GM19238 (cell line): Measurements from ENCODE around the gene SMIM10L2A.
"Not testable (repeated sequence)": the region's sequence is repeated elsewhere in the genome, so short reads cannot be mapped to it uniquely, and the experiment has no call there.

Source experiments
- DNase-seq: peaks from one replicate; pipeline ENCODE4 v3.0.0; 2011; ENCODE audit warnings: low spot score; ENCODE audit not compliant: insufficient read length

Gene SMIM10L2A

GRCh38 chrX:135453381-135453780 is 31.6 kb downstream of the SMIM10L2A start:
- no peak for DNase-seq

DNA sequence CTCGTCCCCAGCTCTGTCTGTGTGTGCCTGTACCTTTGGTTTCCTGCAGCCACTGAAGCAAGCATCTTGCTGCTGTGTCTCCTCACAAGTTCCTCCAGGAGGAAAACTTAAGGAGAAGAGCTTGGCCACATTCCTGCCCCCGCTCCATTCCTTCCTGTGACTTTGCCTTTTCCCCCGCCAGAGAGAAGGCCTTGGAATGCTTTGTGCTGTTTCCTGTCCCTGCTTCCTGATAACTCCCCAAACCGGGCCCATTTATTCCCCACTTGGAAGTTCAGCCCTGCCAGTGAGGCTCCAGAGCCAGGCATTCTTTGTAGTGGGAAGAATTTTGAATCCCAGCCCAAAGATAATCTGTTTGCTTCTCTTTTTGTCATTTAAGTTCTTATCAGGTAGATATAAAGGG is 33.1 kb downstream of the SMIM10L2A start:
- DNase-seq: no peak

DNA sequence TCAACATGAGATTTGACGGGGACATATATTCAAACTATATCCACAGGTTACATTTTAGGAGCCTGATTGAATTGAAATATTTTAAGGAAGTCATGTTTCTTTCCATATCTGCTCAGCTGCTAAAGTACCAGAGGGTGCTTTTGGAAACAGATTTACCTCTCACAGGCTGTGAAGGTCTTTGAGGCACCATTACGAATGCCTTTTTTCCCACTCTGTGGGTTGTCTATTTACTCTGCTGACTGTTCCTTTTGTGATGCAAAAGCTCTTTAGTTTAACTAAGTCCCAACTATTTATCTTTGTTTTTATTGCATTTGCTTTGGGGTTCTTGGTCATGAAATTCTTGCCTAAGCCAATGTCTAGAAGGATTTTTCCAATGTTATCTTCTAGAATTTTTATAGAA is 40.0 kb downstream of the SMIM10L2A start:
- not testable (repeated sequence) for DNase-seq

DNA sequence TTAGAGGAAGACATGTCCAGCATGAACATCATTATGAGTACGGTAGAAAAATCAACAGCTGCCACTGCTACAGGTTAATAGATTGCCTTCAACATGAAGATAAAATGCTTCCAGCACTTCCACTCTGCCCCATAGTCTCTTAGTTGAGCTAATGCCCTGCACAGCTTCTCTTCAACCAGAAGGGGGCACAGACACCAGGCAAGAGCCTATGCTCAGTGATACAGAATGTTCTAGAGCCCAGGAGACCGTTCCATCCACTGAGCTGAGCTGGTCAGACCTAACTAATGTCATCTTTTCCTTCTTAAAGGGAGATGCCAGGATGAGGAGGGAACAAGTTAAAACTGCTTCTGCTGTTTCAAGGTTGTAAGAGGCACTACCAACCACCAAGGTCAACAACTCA is 42.2 kb downstream of the SMIM10L2A start:
- DNase-seq: no peak

- no peak for DNase-seq
Measured at GRCh38 chrX:135476378-135476777, 54.6 kb downstream of the SMIM10L2A start.

DNA sequence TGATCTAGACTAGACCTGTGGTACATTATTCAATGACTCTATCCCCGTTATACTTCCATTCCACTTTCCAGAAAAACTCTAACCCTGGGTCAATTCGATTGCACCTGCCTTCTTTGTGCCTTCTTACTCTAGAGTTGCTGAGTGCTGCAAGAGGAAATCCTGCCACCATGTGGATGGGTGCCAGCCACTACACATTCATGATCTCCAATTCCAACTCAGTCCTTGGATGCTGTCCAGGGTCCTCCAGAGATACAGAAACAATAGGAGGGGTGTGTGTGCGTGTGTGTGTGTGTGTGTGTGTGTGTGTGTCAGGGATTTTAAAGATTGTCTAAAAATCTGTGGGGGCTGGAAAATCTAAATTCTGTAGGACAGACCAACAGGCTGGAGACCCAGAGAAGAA is 55.8 kb downstream of the SMIM10L2A start:
- no peak for DNase-seq
